NCI-H2171 (cell line): Measurements from ENCODE around the gene SLC35F1.

Source experiments
- DNase-seq: peaks from one replicate; lab custom pipeline; 2025; lab: John Stamatoyannopoulos, UW

SLC35F1 gene

DNA sequence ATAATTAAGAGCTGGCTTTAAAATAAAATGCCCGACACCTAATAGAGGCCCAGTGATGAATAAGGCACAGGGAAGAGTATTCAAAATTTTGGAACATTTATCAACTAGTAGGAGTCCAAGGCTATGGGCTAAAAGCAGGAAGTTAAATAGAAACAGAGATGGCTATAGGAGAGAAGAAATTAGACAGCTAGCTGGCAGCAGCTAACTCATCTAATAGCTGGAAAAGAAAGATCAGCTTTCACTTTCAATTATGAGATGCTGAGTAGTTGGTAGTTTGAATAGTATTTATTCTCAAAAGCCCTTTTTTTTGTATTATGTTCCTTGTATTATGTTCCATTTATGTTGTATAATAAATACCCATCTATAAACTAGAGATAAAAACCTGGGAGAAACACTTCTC lies 215.7 kb downstream of the SLC35F1 start:
- DNase-seq = no peak

DNA sequence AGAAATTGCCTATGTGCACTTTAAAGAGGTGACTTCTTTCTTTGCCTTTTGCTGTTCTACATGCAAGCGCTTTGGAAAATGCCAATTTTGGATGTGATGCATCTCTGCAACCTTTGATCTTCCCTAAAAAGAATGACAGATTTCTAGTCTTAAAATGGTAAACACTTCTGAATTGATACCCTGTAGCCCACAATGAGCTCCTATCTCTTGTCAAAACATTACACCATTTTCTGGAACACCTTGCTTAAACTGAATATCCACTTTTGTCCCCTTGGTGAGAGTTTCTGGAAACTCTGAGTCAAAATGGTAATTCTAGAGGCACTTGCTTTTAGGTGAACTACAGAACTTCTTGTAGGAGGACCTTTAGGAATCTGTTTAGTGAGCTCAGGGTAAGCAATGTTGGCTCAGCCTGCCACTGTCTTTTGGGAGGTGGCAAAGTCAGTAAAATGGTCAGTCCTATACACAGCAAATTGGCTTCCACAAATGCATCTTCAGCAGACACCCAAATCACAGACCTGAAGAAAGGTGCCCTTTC lies 216.5 kb downstream of the SLC35F1 start:
- DNase-seq = no peak

GRCh38 chr6:118124851-118125250 lies 217.8 kb downstream of the SLC35F1 start:
- DNase-seq = no peak

GRCh38 chr6:118128755-118129154 lies 221.7 kb downstream of the SLC35F1 start:
- no peak for DNase-seq

GRCh38 chr6:118134206-118134605 lies 227.1 kb downstream of the SLC35F1 start:
- DNase-seq = no peak

DNA sequence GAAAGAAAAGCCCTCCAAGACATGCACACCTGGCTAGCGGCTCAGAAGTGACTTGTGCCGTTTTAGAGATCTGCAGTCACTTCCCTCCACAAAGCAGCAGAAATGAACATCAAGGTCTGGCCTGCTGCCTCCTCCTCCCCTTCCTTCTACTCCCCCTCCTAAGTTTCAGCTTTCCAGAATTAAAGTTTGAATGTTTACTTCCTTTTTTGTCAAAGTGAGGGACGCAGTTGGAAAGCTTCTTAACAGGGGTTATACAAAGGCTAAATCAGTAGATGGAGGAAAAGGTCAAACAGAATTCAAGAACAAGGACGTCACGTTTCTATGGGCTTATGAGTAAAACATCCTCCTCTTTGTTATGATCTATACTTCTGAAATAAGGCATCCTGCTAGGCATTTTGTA lies 227.7 kb downstream of the SLC35F1 start:
- DNase-seq = no peak

DNA sequence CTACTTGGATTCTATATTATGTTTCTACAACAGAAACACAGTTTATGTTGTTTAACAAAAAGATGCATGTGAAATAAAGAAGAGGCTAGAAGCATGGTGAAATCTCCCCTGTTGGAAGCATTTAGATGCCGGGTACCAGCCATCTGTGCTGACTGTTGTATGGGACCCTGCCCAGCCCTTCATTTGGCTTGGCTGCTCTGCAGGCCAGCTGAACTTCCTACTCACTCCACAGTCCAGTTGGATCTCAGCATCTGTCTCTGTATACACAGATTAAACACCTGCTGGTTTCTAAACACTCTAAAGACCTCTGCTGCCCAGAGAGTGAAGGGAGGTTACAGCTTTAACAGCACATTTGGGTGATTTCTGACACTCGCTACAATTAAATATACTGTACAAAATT lies 228.3 kb downstream of the SLC35F1 start:
- no peak for DNase-seq

- no peak for DNase-seq
These were observed 234.1 kb downstream of the SLC35F1 start for GRCh38 chr6:118141211-118141610.

DNA sequence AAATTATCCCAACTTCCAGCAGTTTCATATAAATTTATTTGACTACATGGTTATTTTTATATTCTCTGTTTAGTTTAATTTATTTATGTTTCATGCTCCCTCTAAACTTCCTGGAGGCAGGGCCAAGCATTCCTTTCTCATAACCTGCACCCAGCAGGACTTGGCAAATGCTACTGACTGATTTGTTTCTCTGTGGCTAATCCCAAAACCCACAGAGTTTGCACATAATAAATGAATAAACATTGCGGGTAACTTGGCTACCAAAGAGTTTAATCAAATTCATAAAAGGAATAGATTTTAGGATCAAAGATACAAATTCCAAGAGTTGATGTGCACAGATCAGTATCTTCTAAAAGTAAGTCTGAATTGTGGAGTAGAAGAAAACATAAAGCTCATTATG lies 239.5 kb downstream of the SLC35F1 start:
- DNase-seq = no peak

DNA sequence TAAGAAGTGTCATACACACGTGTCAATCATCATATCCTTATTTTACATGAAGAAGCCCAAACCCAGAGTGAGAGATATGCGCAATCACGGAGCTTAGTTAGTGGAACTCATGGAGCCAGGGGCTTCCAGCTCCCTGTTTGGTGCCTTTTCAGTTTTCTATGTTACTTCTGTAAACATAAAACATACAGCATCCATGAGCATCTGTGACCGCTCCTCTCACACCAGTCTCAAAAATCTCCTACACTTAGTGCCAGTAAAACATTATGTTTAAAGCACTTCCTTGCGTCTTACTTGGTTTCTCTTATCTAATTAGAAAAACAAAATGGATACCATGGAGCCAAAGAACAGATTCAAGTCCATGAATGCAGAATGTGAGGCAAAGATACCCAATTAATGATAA lies 240.4 kb downstream of the SLC35F1 start:
- DNase-seq = no peak

- DNase-seq = no peak
These were observed 241.5 kb downstream of the SLC35F1 start for GRCh38 chr6:118148561-118148960.

DNA sequence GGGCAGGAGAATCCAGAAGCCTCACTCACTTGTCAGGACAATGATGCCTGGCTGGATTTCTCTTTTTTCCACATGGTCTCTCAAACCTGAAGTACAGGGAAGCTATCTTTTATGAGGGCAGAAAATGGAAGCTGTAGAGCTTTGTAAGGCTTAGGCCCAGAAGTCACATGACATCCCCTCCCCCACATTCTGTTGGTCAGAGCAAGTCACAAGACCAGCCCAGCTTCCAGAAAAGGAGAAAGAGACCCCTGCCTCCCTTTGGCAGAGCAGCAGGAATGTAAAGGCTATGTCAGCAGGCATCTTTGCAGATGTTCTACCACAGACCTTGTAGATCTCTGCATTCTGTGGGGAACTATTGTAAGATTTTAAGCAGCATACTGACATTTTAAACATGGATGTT lies 245.5 kb downstream of the SLC35F1 start:
- no peak for DNase-seq

- no peak for DNase-seq
These were observed 254.3 kb downstream of the SLC35F1 start for GRCh38 chr6:118161343-118161742.

DNA sequence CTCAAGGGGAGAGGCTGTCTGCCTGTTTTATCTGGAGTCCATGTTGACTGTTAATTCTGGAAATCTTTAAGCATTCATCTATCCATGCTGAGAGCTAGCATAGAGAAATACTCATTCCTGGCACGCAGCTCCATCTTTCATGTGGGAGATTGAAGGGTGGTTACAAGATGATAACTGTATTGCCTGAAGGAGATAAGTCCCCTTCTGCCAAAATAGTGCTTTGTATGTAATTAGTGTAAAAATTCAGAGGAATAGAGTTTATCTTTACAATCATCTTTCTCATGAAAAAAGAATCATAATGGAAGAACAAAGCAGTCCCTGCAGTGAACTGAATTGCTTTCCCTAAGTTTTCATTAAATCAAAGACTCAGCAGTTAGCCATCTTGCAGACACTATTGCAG lies 256.5 kb downstream of the SLC35F1 start:
- no peak for DNase-seq

DNA sequence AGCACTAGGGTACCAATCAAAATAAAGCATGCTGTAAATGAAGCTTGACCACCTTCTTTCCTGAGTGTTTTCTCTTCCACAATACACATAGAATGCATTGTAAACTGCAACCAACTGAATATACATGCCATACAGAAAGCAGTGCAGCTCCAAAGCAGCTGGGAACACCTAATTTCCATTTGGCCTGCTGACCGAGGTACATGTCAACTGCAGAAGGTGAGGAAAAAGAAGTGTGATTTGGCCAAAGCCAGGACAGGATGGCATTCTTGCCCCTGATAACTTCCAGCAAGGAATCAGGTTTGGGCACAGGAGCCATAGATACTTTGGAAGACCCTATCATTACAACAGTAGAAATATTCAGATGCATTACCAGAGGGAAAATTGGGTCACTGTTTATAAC lies 258.4 kb downstream of the SLC35F1 start:
- no peak for DNase-seq

DNA sequence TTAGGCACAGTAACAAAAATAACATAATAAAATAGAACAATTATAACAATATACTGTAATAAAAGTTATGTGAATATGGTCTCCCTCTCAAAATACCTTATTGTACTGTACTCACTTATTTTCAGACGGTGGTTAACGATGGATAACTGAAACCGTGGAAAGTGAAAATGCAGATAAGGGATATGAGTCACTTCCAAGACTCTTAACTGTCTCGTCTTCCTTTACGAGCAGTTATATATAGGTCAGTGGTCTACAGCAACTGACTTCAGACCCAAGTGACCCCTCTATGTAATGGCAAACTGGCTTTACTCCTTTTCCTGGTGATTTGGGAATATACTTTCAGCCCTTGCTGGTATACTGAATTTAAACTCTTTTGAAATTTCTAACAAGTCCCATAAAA lies 261.4 kb downstream of the SLC35F1 start:
- DNase-seq = no peak

DNA sequence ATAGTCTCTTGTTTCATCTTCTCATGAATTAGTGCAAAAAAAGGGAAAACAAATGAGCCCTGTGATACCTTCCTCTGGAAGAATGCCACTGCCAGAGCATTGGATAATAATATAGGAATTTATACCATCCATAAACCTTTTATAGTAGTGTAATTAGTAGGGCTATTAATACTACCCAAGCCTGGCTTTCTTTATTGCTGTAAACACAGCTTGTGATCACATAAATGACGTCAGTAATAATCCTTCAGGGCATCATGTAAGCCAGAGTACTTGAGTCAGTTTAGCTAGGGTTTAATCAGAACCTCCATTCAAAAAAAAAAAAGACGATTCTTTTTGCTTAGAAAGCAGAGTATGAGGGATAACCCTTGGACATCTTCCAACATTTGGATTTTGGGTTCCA lies 264.8 kb downstream of the SLC35F1 start:
- DNase-seq = no peak

- DNase-seq = no peak
These were observed 267.0 kb downstream of the SLC35F1 start for GRCh38 chr6:118174071-118174470.

DNA sequence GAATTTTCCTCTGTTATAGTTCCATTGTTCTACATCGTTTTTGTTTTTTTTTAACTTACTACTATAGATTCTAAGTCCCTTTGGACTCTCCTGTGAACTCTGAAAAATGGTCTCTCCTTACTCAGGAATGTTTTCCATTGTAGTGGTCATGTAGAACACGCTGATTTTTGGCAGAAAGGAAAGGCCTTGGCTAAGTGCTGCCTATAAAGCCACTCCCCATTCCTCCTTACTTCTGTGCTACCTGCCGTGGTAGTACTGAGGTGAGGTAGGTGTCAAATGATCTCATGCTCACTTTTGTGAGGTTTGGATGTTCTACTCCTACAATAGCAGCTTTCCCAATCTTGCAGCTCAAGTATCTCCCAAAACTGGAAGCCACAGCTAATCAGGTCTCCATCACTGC lies 270.7 kb downstream of the SLC35F1 start:
- no peak for DNase-seq

DNA sequence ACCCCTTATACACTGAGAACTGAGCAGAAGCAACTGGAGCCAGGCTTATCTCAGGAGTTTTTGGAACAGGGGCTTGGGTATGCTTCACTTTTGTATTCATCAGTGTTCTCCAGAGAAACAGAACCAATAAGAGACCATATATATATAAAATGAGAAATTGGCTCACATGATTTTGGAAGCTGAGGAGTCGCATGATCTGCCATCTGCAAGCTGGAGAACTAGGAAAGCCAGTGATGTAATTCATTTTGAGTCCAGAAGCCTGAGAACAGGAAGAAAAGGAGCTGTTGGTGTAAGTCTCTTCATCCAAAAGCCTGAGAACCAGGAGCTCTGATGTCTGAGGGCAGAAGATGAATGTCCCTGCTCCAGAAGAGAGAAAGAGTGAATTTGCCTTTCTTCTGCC lies 272.0 kb downstream of the SLC35F1 start:
- no peak for DNase-seq

DNA sequence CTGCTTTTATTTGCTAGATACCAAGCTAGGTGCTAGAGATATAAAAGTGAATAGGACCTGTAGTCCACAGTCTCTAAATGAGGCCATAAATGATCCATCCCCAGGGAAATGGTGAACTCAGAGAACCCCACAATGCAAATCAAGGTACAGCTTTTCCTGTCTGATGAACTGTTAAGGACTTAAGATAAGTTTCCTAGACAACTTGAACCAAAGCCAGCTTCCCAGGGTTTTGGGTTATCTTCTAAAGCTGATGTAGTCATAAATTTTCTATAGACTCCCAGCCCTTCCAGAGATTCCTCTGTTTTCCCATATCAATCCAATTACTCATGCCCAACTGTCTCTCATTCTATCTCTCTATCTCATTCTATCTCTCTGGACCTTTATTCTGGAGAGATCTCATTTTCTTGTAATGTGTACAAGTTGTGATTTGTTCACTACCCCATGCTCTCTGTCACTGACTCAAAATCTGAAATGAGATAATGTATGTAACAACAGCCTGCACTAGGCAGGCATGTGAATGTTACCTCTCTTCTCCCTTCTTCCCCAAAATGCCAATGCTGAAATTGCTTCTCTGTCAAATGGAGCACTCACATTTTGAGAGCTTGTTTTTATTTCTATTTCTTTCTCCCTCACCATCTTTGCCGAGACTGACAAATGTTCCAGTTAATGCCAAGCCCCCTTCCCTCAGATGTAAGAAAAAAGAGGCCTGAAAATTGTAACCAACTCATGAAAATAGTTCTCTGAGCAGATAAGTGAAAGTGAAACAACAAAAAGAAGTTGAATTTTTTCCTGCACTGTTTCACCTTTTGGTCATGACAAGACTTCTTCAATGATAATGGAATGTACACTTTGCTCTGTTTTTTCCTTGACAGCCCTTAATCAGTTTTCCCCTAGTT lies 279.9 kb downstream of the SLC35F1 start:
- DNase-seq = no peak

DNA sequence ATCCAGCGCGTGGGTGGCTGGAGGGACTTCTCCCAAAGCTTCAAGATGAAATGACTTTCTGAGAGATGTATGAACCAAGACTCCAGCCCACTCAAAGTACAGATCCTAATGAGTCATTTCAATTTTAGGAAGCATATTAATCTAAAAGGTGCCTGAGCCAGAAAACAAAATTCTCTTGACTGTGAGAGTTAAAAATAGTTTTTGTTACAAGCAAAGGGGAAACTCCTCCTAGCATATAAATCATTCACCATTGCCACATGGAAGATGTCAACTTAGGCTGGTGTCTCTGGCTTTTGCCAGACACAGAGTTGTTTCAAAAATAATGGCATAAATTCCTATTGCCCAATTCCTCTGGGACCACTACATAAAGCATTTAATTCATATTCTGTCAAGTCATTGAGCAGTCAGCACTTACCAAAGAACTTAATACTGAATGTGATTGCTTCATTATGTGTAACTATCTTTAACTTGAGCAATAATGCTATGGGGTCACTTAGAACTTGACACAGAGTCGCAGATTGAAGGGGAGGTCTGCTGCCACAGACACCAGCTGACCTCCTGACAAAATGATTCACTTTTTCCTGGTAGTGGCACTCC lies 280.6 kb downstream of the SLC35F1 start:
- no peak for DNase-seq

- no peak for DNase-seq
These were observed 281.5 kb downstream of the SLC35F1 start for GRCh38 chr6:118188561-118188960.
